Anterior cingulate cortex (tissue), 58 donors: ENCODE measurements around the gene CCDC24.
A peak's percentile ranks its signal among the peaks of the same experiment; 100 is the strongest.

Experiments
- DNase-seq, 58 donors: peaks; one replicate each; lab custom pipeline; 2025; lab: John Stamatoyannopoulos, UW

Gene CCDC24

DNA sequence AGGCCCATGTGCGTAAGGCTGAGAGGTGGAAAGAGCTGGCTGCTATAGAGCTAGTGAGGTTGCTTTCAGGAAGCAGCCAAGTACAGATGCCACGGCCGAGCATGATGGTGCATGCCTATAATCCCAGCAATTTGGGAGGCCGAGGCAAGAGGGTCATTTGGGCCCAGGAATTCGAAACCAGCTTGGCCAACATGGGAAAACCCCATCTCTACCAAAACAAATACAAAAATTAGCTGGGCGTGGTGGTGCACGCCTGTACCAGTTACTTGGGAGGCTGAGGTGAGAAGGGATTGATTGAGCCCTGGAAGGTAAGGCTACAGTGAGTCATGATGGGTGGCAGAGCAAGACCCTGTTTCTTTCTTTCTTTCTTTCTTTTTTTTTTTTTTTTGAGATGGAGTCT is 2.7 kb downstream of the CCDC24 start:
- no peak for DNase-seq

- DNase-seq: peak in 1 of 58 donors; percentile 29
Measured at GRCh38 chr1:43994794-43995790, 3.7 kb downstream of the CCDC24 start.

- peak in 13 of 58 donors; percentile 11 to 37 (median 26) for DNase-seq
Measured at GRCh38 chr1:43995984-43996732, 4.8 kb downstream of the CCDC24 start.

- DNase-seq: no peak
Measured at GRCh38 chr1:43996733-43997115, 5.3 kb downstream of the CCDC24 start.

- no peak for DNase-seq
Measured at GRCh38 chr1:43997295-43997999, 6.0 kb downstream of the CCDC24 start.

DNA sequence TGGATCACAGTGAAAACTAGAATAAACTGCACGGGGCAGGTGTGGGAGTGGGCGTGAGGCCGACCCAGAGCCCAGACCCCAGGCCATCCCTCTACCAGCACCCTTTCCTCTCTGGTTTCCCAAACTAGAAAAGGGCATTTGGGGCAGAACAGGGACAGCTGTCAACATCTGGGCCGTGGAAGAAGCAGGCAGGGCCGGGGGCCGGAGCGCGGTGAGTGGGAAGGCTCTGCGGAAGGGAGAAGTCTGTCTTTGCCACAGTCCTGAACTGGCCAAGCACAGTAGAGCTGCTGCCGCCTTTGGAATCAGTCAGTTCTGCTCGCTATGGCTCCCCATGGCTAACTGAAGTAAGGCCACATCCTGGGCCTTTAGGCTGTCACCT is 6.6 kb downstream of the CCDC24 start:
- no peak for DNase-seq

DNA sequence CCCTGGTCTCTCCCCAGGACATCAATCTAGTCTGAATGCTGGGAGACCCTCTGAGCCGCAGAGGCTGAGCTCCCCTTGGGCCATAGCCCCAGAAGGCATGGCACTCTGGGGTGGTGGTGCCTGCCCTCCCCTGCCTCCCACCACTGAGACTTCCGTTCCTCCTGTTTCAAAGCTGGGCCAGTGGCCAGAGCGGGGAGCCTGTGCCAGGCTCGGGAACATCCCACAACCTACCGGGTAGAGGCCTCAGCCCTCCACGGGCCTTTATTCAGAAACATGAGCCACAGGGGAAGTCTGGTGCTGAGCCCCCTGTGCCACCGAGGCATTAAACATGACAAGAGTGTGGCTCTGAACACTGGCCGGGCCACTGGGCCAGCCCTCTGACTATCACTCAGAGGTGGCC is 8.1 kb downstream of the CCDC24 start:
- peak in 2 of 58 donors; percentile 18 for DNase-seq

DNA sequence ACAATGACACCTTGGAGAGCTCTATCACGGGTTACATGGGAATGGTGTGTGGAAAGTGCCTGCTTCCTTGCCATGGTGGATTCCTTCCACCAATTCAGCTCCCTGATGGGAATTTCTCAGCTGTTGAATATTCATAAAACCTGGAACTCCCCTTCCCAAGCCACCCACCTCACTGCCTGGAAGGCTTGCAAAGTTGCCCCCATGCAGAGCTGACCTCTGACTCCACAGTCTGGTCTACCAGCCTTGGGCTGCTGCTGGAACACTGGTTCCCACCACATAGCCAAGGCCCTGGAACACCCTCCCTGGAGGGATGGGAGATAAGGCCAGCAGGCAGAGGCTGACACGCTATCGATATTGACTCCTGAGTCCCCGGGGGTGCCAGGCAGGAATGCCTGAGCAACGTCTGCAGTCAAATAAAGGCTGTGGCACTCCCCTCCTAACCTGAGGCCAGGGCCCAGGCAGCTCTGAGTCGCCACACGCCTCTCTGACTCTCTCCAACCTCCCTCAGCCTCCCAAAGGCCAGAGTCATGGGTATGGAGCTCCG is 8.8 kb downstream of the CCDC24 start:
- DNase-seq: no peak

GRCh38 chr1:44002165-44002564 is 10.8 kb downstream of the CCDC24 start:
- no peak for DNase-seq

DNA sequence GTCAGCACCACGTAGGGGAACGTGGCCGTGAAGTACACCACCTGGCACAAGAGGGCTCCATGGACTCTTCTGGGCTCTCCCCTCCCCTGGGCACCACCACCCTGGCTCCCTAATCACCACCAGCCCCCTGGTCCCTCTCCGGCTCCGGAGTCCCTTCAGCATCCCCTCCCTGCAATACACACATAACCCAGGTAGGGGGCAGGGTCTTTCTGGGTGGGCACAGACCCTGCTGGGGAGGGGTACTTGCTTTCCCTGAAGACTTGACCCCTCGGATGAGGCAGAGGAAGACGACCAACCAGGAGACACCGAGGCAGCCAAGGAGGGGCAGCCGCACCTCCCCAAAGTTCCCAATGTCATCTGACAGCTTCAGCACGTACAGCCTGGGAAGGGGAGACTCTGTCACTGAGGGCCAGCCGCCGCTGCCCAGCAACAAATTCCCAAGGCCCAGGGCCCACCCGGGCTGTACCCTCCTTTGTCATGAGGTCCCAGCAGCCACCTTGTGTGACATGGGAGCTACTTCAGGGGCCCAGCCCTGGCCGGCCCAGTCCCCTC is 11.3 kb downstream of the CCDC24 start:
- no peak for DNase-seq

DNA sequence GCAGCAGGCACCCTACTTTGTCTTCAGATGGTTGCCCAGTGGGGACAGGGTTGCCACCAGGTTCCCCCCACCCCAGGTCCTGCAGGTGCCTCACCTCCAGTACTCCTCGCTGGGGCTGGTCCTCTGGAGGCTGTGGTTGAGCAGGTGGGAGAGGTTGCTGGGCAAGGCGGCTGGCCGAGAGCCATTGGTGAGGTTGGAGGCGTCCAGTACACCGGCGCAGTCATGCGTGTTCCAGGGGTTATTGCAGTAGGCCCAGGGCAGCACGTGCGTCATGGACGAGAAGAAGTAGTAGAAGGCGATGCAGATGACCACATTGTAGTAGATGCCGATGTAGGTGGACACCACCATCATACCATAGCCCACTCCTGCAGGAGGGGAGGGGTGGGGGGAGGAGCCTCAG is 16.9 kb downstream of the CCDC24 start:
- no peak for DNase-seq

- peak in 55 of 58 donors; percentile 21 to 91 (median 79) for DNase-seq
Measured at GRCh38 chr1:44010935-44011471, 19.6 kb downstream of the CCDC24 start.

DNA sequence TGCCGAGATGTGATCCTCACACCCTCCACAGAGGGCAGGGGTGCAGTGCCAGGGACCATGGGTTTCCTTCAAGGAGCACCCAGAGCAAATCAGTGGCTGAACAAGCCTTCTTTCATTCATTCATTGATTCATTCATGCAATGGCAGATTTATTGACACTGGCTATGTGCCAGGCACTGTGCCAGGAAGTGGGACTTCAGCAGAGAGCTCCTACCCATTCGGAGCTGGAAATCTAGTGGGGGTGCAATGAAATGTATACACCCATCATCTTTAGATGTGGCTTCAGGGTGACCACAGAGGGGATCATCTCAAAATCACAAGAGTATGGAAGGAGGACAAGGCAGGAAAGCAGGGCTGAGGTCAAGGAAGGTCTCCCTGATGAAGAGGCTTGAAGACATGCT is 21.0 kb downstream of the CCDC24 start:
- peak in 1 of 58 donors; percentile 22 for DNase-seq

- peak in 18 of 58 donors; percentile 21 to 71 (median 50) for DNase-seq
Measured at GRCh38 chr1:44012941-44013609, 21.7 kb downstream of the CCDC24 start.

DNA sequence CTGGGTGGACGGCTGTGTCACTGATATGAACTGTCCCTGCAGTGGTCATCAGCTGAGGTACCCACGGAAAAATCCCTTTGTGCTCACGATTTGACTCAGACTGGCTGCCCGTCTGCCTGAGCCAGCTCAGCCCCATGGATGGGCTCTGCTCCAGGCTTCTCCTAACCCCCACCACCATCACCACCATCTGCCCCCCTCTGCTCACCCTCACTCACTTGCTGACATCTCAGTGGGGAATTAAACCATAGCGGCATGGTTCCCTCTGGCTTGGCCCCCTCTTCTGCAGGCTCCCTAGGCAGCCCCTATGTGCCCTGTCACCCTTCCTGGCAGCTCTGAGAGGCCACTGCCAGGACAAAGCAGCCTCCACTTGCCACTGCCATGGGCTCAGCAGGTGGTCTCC is 22.6 kb downstream of the CCDC24 start:
- peak in 12 of 58 donors; percentile 15 to 55 (median 40) for DNase-seq

DNA sequence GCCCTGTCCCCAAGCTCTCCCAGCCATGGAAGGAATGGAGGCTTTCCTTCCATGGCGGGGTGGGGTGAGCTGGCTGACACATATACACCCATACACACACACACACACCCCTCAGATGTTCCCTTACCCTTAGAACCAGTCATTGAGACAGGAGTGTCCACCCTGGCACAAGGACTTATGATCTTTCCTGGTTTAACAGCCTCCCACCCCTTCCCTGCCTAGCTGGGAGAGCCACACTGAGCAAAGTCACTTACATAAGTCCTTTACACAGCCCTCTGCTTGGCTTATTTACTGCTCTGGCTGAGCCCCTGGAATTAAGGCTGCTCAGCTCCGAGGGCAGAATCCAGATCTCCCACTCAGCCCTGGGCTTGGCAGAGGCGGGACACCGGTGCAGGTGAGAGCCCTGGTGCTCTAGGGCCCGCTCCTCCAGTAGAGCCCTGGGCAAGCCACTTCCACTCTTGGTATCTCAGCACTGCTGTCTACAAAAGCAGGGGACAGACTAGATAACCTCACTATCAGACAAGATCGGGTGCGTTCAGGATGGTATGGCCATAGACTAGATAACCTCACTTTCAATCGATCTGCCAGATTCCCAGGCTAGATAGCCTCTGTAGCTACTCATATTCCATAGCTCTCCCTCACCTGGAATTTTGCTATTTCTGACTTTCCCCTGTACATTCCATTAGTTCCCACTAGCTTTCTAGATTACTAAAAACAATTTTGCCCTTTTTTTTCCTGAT is 23.1 kb downstream of the CCDC24 start:
- DNase-seq: peak in 4 of 58 donors; percentile 39 to 55 (median 43)

DNA sequence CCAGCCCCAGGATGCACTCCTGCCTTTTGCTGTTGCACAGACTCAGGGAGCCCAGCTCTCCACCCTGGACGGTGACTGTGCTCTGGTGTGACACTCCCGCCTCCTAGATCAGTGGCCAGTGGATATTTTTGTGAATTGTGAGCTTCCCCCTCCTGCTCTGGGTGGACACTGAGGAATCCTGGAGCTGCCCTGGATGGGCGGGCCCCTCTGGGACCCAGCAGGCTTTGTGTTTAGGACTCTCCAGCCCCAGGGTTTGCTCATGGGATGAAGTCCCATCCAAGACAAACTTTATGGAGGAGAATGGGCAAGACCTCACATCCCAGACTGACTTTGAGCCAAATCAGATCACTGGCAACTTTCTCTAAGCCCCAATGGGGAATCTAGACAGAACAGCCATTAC is 23.8 kb downstream of the CCDC24 start:
- DNase-seq: peak in 7 of 58 donors; percentile 12 to 37 (median 26)
